ENCODE data around the gene UBE2U. TPM values are rescaled to one million over a fixed set of nuclear protein-coding genes. Genes with fewer than 3 reads are reported as not detected.

UBE2U gene
- polyA plus RNA-seq, 1 donor from 2014 or later = not detected

DNA sequence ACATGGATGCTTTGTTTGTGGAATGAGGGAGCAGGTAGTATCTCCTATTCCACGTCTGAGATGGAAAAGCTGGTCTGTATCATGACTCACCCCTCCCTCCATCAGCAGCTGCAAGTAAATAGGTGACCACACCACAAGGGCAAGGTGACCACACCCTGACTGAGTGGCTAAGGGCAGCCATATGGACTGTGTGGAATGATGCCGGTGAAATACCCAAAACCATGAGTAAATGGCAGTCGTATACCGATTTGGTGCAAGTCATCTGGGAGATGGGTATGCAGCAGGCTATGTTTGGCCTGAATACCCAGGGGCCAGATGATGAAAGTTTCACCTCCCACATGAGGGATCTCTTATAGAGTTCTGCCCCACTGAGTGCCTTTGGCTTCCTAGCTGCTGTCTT, 15.8 kb upstream of the UBE2U start:
- no peak for TF ChIP-seq RAD21 (conservative IDR thresholded peaks at IDR 0.05)
- TF ChIP-seq MXI1 (conservative IDR thresholded peaks at IDR 0.05; ENCODE audit: poor library complexity, severe bottlenecking) = no peak
- TF ChIP-seq, protein P1, sequence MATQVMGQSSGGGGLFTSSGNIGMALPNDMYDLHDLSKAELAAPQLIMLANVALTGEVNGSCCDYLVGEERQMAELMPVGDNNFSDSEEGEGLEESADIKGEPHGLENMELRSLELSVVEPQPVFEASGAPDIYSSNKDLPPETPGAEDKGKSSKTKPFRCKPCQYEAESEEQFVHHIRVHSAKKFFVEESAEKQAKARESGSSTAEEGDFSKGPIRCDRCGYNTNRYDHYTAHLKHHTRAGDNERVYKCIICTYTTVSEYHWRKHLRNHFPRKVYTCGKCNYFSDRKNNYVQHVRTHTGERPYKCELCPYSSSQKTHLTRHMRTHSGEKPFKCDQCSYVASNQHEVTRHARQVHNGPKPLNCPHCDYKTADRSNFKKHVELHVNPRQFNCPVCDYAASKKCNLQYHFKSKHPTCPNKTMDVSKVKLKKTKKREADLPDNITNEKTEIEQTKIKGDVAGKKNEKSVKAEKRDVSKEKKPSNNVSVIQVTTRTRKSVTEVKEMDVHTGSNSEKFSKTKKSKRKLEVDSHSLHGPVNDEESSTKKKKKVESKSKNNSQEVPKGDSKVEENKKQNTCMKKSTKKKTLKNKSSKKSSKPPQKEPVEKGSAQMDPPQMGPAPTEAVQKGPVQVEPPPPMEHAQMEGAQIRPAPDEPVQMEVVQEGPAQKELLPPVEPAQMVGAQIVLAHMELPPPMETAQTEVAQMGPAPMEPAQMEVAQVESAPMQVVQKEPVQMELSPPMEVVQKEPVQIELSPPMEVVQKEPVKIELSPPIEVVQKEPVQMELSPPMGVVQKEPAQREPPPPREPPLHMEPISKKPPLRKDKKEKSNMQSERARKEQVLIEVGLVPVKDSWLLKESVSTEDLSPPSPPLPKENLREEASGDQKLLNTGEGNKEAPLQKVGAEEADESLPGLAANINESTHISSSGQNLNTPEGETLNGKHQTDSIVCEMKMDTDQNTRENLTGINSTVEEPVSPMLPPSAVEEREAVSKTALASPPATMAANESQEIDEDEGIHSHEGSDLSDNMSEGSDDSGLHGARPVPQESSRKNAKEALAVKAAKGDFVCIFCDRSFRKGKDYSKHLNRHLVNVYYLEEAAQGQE (IDR thresholded peaks at IDR 0.05; ENCODE audit: borderline replicate concordance) = no peak
- no peak for TF ChIP-seq SMC3 (conservative IDR thresholded peaks at IDR 0.05; ENCODE audit: poor library complexity)
- no peak for TF ChIP-seq EP300 (conservative IDR thresholded peaks at IDR 0.05; ENCODE audit: poor library complexity, severe bottlenecking)
- TF ChIP-seq POLR2AphosphoS5 (IDR thresholded peaks at IDR 0.05) = no peak
- no peak for TF ChIP-seq EZH2 (IDR thresholded peaks at IDR 0.05; ENCODE audit: borderline replicate concordance, insufficient read depth, low read length, poor library complexity, severe bottlenecking)
- TF ChIP-seq, protein P2, sequence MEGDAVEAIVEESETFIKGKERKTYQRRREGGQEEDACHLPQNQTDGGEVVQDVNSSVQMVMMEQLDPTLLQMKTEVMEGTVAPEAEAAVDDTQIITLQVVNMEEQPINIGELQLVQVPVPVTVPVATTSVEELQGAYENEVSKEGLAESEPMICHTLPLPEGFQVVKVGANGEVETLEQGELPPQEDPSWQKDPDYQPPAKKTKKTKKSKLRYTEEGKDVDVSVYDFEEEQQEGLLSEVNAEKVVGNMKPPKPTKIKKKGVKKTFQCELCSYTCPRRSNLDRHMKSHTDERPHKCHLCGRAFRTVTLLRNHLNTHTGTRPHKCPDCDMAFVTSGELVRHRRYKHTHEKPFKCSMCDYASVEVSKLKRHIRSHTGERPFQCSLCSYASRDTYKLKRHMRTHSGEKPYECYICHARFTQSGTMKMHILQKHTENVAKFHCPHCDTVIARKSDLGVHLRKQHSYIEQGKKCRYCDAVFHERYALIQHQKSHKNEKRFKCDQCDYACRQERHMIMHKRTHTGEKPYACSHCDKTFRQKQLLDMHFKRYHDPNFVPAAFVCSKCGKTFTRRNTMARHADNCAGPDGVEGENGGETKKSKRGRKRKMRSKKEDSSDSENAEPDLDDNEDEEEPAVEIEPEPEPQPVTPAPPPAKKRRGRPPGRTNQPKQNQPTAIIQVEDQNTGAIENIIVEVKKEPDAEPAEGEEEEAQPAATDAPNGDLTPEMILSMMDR (IDR thresholded peaks at IDR 0.05; ENCODE audit: poor library complexity, severe bottlenecking) = no peak
- TF ChIP-seq TAF1 (IDR thresholded peaks at IDR 0.05; ENCODE audit: low read depth) = no peak
- no peaks in the 10 kb centered on the region for H3K9me2 ChIP-seq (ENCODE audit: insufficient read depth, low read length)
- H2AFZ ChIP-seq (ENCODE audit: low read depth, low read length) = no peak overlapping the region
- no peaks in the 10 kb centered on the region for H3K9me3 ChIP-seq (ENCODE audit: low read length)
- no peaks in the 10 kb centered on the region for H3K79me2 ChIP-seq (replicated peaks; ENCODE audit: insufficient read depth, low read length)
- no peak overlapping the region for H3K4me2 ChIP-seq (ENCODE audit: low read length)
- H3K27me3 ChIP-seq (ENCODE audit: insufficient read depth, low read depth, low read length) = no peaks in the 10 kb centered on the region
- no peaks in the 10 kb centered on the region for H4K20me1 ChIP-seq (ENCODE audit: insufficient read depth)
- H3K9ac ChIP-seq (ENCODE audit: low read length) = no peak overlapping the region
- no peak overlapping the region for H3K27ac ChIP-seq (ENCODE audit: low read length)
- no peak overlapping the region for H3K4me3 ChIP-seq (ENCODE audit: low read length)
- no peaks in the 10 kb centered on the region for H3K36me3 ChIP-seq (ENCODE audit: insufficient read depth, low read length)
- no peaks in the 10 kb centered on the region for H3F3A ChIP-seq (ENCODE audit: insufficient read depth, low read length, poor library complexity, severe bottlenecking)

DNA sequence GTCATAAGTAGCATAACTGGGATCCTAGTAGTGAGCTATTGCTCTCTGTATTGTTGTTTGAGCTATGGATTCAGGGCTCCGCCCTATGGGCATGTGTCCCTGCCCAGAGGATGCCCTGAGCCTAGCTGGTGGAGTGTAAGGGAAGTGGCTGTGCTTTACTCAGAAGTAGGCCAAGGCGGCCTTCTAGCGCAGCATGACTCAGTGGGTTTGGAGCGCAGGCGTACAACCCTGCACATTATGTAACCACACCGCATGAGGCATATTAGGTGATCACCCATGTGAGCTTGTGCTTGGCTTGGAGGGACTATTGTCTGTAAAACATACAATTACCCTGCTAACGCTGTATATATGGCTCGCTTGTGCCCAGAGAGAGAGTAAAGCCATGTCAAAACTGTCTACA, 11.1 kb upstream of the UBE2U start:
- Histone ChIP-seq H3K9me3 (ENCODE audit: low read length) (no peaks in the 10 kb centered on the region), H3K27ac (ENCODE audit: low read length) (no peak overlapping the region), H3K27me3 (ENCODE audit: insufficient read depth, low read depth, low read length) (no peaks in the 10 kb centered on the region), H4K20me1 (ENCODE audit: insufficient read depth) (no peaks in the 10 kb centered on the region), H3K36me3 (ENCODE audit: insufficient read depth, low read length) (no peaks in the 10 kb centered on the region), H3F3A (ENCODE audit: insufficient read depth, low read length, poor library complexity, severe bottlenecking) (no peaks in the 10 kb centered on the region), H3K79me2 (replicated peaks; ENCODE audit: insufficient read depth, low read length) (no peaks in the 10 kb centered on the region), H2AFZ (ENCODE audit: low read depth, low read length) (no peak overlapping the region), H3K4me2 (ENCODE audit: low read length) (no peak overlapping the region), H3K4me3 (ENCODE audit: low read length) (no peak overlapping the region), H3K9ac (ENCODE audit: low read length) (no peak overlapping the region), H3K9me2 (ENCODE audit: insufficient read depth, low read length) (no peaks in the 10 kb centered on the region)
- TF ChIP-seq MXI1 (conservative IDR thresholded peaks at IDR 0.05; ENCODE audit: poor library complexity, severe bottlenecking) (no peak), POLR2AphosphoS5 (IDR thresholded peaks at IDR 0.05) (no peak), SMC3 (conservative IDR thresholded peaks at IDR 0.05; ENCODE audit: poor library complexity) (no peak), RAD21 (conservative IDR thresholded peaks at IDR 0.05) (no peak), EZH2 (IDR thresholded peaks at IDR 0.05; ENCODE audit: borderline replicate concordance, insufficient read depth, low read length, poor library complexity, severe bottlenecking) (no peak), EP300 (conservative IDR thresholded peaks at IDR 0.05; ENCODE audit: poor library complexity, severe bottlenecking) (no peak), TAF1 (IDR thresholded peaks at IDR 0.05; ENCODE audit: low read depth) (no peak)
- TF ChIP-seq, protein P2 (IDR thresholded peaks at IDR 0.05; ENCODE audit: poor library complexity, severe bottlenecking) = no peak
